HG03135 (cell line): ENCODE data around the gene SPRED3.

Experiments
- ATAC-seq: cut with Tn5 transposase; IDR thresholded peaks from one replicate; pipeline ENCODE4 v1.9.1; 2021; ENCODE audit warnings: mild to moderate bottlenecking, moderate library complexity; ENCODE audit not compliant: unreplicated experiment

SPRED3 gene

GRCh38 chr19:38371081-38371480, 17.4 kb upstream of the SPRED3 start:
- no peak for ATAC-seq

GRCh38 chr19:38373907-38374331, 14.6 kb upstream of the SPRED3 start:
- ATAC-seq = no peak

- peak; percentile 95 for ATAC-seq
Measured at GRCh38 chr19:38374332-38375097, 14.0 kb upstream of the SPRED3 start, which contains the start of gene PSMD8. Gene PSMD8, plus strand, starts transcription at chr19:38374571. Its CDS starts 31 bp downstream, at chr19:38374602.

DNA sequence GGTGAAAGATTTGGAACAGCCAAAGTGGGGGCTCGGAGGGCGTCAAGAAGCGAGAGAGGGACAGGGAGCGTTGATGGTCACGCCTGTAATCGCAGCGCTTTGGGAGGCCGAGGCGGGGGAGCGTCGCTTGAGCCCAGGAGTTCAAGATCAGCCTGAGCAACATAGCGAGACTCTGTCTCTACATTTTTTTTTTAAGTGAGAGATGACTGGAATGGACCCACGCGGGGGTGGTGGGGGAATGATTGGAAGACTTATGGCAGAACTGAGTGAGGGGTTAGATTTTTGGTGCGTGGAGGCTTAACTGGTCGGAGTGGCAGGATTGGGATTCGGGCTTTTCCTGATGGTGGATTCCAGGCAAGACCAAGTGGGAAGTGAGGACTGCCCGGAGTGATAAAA, 13.4 kb upstream of the SPRED3 start:
- no peak for ATAC-seq

GRCh38 chr19:38375748-38376147, 12.7 kb upstream of the SPRED3 start:
- ATAC-seq = no peak

DNA sequence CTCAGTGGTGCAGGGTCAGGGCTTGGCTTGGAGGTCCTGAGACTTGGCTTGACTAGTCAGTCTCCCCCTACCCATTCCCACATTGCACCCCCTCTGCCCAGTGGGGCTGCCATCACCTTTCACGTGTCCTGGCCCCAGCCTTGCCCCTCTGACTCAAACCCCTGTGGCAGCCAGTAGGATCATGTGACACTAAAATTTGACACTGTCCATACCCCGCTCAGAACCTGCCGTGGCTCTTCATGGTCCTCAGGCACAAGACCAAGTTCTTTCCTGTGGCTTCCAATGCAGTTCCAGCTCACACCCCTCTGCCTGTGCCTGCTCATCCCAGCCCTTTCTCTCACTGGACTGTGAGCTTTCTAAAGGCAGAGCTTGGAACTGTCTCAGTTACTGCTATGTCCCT, 11.9 kb upstream of the SPRED3 start:
- no peak for ATAC-seq

DNA sequence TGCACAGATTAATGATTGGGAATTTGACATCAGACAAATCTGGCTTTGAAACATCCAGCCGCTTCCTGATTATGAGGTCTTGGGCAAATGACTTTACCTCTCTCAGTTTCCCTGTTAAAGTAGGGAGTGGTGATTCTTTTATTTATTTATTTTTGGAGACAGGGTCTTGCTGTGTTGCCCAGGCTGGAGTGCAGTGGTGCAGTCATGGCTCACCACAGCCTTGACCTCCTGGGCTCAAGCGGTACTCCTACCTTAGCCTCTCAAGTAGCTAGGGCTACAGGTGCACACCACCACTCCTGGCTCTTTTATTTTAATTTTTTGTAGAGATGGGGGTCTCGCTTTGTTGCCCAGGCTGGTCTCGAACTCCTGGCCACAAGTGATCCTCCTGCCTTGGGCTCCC, 11.4 kb upstream of the SPRED3 start:
- no peak for ATAC-seq

DNA sequence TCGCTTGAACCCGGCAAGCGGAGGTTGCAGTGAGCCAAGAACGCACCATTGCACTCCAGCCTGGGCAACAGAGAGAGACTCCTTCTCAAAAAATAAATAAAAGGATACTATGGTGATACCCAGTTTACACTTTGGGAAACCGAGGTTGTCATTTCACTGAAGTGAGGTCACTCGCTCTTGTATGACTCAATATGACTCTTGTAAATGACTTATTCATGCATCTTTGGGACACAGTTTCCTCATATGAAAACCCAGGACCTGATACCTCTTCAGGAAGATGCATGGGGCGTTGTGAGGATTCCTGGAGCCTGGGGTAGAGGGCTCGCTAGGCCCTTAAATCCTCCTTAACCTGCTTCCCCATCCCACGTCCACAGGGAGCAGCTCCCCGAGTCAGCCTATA, 9.6 kb upstream of the SPRED3 start:
- ATAC-seq = no peak

DNA sequence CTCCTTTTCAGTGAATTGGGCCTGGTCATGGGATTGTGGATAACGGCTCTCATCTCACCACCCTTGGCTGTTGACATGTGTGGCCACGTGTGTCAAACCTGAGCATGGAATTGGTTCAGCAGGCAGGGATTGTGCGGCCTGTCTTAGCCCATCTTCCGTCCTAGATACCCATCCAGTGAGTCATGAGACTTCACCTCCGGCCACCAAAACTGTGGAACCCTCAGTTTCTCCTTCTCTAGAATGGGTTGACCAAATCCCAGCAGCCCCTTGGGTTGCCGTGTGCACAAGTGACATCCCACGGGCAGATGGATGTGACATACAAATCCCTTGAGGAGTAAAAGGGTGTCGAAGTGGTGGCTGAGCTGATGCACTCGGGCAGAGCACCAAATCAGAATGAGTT, 7.4 kb upstream of the SPRED3 start:
- ATAC-seq = no peak

DNA sequence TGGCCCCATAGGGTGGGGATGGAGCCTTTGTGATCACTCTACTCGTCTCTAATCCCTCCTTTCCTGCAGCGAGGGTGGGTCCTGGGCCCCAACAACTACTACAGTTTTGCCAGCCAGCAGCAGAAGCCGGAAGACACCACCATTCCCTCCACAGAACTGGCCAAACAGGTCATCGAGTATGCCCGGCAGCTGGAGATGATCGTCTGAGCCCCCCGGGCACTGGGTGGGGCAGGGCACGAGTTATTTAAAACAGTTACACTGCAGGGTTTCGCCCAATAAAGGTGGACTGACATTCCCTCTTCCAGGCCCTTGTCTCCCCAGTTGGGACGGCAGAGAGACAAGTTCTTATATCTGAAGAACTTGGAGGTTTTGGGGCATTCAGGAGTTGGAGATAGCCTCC, 5.3 kb upstream of the SPRED3 start:
- no peak for ATAC-seq

- ATAC-seq = no peak
Measured at GRCh38 chr19:38383743-38384142, 4.8 kb upstream of the SPRED3 start.

GRCh38 chr19:38384209-38385027, 4.1 kb upstream of the SPRED3 start:
- no peak for ATAC-seq

DNA sequence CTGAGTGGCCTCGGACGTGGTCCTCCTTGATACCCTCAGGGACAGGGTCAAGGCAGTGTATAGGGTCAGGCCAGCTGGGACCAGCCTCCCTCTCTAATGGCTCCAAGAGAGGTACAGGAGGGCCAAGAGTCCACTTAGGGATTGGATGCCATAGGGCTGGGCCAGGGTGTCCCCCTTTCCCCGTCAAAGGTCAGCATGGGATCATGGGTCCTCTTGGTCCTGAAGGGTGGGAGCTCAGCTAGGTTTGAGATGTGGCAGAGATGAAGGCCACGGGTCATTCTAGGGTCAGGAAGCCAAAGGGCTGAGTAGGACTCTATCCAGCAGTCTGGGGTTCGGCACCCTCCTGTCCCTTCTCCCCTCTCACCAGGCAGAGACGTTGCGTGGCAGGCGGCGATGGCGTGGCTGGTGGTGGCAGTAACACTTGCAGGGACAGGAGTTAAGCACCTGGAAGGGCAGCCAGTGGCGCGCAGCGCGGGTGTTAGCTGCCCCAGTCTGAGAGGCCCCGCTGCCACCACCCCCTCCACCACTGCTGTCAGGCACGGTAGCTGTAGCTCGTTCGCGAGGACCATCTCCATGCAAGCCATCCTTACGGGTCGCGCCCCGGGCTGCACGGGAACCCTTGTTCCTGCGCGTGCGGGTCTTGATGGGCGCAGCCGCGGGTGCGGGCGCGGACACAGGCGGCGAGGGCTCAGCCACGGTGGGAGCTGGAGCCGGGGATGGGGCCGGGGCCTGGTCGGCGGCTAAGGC, 3.3 kb upstream of the SPRED3 start:
- no peak for ATAC-seq

- no peak for ATAC-seq
Measured at GRCh38 chr19:38385804-38386257, 2.7 kb upstream of the SPRED3 start.

DNA sequence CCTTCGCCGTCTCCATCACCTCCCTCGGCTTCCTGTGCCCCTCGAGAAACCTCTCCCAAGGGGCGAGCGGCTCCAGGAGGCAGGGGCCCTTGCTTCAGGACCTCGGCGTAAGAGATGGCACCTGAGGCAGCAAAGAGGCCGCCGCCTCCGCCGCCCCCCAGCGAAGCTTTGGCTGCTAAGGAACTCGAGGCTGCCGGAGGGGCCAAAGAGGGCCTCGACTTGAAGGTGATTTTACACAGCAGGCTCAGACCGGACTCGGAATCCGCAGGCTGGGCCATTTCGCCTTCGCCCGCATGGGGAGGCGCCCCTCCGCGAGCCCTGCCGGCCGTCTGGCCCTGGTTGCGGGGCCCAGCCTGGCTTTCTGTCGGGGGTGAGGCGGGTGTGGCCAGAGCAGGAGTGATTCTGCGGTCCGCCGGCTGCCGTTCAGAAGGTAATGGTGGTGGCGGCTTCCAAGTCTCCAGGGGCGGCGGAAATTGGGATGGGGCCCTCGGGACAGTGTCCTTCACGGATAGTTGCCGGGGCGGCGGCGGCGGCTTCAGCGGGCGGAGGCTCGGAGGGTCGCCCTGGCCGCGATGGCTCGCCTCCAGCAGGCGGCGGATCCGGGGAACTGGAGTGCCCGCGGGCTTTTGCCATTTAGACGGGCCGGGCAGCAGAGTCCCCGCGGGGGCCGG, 2.1 kb upstream of the SPRED3 start:
- ATAC-seq = no peak

DNA sequence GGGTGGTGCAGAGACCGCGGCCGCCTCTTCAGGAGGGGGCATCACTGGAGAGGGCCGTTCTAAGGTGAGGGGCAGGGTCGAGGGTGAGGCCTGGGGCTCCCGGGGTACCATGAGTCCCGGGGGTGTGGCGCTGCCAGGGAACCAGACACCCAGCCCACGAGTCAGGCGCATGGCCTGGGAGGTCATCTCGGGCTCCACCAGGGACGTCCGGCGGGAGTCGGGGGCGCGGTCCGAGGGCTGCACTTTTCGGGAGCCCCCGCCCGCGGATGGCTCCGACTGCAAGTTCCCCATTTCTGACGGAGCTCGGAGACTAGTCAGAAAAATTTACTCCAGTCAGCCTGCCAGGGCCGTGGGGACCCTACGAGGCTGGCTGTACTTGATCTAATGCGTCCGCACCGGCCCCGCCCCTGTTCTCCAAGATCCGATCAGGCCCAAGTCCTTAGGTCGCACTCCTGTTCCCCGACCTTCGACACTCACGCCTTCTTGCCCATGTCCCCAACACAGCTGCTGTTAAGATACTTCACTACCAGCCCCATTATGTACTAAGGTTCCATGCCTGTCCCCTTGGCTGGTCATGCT, 1.4 kb upstream of the SPRED3 start:
- ATAC-seq = no peak

- ATAC-seq = no peak
Measured at GRCh38 chr19:38387550-38388348, 748 bp upstream of the SPRED3 start, which contains the start of gene GGN. Gene GGN, minus strand, starts transcription at chr19:38388034. Its CDS starts 773 bp downstream, at chr19:38387261.

DNA sequence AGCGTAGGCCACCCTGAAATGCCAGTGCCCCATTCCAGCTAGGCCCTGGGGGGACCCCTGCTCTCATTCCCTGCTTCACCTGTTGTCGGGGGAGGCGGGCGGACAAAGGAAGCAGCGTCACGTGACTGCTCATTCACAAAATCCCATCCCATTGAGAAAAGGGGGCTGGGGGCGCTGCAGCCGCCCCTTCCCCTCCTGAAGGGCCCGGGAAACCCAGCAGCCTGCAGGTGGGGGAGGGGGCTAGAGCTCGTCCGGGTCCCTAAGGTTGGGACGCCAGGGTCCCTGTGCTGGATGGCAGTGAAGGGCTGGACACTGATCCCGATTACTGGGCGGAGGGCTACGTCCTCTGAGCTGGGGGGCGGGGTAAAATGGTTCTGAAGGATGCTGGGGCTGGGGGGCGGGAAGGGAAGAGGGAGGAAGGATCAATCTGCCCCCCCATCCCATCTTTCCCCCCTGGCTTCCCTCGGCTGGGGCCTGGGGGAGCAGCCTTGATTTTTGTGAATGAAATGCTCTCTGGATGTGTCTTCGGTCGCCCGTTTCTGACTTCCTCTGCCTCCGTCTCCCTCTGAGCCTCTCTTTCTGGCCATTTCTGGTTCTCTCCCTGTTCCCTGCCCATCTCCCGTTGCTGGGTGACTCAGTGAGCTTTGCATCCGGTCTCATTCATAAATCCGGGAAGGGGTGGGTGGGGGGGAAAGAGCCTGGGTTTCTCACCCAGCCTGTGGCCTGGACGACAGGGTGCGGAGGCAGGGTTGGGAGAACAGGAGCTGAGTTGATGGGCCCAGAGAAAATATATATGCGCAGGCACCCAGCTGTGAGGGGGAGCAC, 816 bp downstream of the SPRED3 start:
- no peak for ATAC-seq
